NOMO-1 treated with dmso at 0.1 percent for 144 hours (cell line): Measurements from ENCODE around the gene DMKN.
"Not testable (repeated sequence)": the region's sequence is repeated elsewhere in the genome, so short reads cannot be mapped to it uniquely, and the experiment has no call there.

Source experiments
- DNase-seq: peaks from one replicate; lab custom pipeline; 2025; ENCODE audit not compliant: unreplicated experiment; lab: John Stamatoyannopoulos, UW

The DMKN gene

DNA sequence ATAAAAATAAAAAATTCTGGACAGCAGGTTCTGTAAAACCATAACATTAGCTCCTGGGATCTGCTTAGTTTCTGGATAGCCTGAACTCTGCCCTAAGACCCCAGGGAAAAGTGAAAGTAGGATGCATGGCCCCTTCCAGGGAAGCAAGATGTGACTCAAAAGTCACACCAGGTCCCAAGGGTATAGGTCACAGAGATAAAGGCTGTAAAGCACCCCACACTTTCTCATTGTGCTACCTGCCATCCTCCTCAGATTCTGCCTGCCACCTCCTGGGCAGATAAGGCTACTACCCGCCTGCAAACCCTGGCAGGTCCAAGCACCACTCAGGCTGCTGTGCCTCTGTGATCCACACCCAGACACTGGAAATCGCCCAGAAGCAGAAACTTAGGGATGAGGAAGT, 44.8 kb downstream of the DMKN start:
- peak; percentile 37 for DNase-seq

DNA sequence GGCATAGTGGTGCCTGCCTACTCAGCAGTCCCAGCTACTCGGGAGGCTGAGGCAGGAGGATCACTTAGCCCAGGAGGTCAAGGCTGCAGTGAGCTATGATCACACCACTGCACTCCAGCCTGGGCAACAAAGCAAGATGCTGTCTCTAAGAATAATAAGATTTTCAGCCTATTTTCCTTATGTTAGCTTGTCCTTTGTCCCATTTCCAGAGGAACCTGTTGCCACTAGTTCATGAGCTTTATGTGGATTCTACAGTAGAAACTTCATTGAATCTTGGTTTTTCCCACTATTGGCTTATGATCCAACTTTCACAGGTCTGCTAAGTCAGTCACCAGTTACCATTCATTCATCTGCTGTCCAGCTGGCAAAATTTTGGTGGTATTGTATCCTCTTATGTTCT, 47.2 kb downstream of the DMKN start:
- DNase-seq: no peak

DNA sequence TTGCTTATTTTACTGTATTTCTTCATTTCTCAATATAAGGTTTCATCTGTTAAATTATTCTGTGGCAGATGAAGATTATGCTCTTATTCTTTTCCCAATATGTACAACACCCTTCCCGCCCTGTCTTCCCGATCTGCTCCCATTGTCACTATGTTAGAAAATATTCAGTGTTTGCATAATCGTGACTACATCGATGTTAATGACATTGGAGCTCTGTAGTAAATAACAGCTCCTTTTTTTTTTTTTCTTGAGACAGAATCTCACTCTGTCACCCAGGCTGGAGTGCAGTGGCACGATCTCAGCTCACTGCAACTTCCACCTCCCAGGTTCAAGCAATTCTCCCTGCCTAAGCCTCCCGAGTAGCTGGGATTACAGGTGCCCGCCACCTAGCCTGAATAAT, 50.5 kb downstream of the DMKN start:
- not testable (repeated sequence) for DNase-seq

DNA sequence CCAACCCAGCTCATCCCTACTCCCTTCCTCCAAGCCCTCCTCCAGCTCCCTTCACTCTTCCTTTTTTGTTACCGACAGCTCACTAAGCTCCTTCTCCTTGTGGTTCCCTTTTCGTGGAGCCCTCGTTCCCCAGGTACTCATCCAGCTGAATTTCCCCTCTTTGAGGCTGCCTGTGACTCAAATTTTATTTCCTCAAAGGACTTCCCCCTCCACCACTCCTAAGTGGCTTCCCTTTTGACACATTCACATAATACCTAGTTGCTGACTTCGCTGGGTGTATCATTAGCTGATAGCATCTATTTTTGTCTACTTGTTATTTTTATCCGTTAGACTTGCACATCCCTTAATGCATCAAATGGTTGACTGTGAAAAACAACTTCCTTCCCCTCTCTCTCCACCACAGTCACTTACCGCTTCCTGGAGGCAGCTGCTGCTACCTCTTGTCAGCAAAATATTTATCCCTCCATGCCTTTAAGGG, 50.9 kb downstream of the DMKN start:
- peak; percentile 99 for DNase-seq

DNA sequence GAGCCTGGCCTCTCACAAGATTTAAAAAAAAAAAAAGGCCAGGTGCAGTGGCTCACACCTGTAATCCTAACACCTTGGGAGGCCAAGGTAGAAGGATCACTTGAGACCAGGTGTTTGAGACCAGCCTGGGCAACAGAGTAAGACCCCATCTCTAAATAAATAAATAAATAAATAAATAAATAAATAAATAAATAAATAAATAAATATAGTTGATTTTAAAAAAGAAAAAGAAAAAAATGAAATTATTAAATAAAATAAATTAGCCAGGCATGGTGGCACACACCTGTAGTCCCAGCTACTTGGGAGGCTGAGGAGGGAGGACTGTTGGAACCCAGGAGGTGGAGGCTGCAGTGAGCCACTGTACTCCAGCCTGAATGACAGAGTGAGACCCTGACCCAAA, 51.7 kb downstream of the DMKN start:
- DNase-seq: not testable (repeated sequence)

DNA sequence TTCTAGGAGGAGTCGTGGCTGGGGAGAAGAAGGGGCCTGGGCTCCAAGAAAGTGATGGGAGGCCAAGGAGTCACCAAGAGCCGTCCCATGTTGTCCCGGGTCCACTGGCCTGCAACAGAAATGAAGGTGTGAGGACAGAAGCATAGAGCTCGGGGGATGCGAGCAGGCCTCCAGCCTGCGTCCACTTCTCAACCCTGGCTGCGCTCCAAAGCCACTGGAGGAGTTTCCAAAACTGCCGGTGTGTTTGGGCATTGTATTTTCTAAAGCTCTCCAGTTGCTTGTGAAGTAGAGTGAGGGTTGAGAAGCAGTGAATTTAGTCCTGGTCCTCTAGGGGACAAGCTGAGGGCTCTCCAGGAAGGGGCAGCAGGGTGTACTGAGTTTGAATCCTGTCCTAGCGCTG, 52.4 kb downstream of the DMKN start:
- no peak for DNase-seq

GRCh38 chr19:35460608-35461007, 52.8 kb downstream of the DMKN start:
- DNase-seq: peak; percentile 31

- no peak for DNase-seq
Observed at GRCh38 chr19:35459414-35460082, 53.9 kb downstream of the DMKN start.

DNA sequence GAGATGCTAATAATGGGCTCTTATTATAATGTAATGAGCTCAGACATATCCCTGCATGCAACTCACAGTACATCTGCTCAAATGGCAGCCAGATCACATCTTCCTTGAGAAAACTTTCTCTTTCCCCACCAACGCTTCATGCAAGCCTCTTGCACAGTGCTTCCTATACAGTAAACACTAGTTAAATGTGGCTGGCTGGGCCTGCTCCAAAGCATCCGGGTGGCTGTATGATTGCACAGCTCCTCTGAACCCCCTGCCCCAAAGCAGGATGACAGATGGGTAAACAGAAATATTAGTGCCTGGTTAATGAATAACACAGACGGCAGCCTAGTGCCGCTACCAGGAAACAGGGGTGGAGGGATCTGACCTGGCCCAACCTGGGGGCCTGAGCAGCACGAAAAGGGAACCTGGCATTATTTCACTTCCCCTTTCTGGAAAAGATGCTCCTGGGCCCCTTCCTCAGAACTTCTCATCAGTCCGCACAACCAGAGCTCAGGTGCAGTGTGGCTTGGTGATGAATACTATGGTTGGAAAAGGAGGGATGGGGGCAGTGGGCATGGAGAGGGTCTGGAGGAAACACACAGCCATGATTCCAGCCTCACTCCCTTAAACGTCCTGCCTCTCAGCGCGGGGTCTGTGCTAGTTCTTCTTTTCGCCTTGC, 54.6 kb downstream of the DMKN start:
- peak; percentile 62 for DNase-seq

- no peak for DNase-seq
Observed at GRCh38 chr19:35458192-35458591, 55.3 kb downstream of the DMKN start.

DNA sequence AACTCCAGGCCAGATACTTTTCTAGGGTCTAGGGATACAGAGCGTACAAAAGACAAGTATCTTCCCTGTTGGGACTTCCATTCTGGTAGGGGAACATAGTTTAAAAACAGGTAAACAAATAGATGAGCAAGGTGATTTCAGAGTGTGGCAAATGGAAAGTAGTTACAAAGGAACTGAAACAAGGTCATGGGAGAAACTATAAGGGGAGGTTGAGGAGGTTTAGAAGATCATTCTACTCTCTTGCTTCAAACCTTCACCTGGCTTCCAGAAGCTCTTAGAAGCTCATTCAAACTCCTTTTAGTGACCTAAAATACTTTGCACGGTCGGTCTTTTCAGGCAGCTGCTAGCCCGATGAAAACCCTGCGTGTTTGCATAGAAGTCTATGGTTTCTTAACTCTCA, 56.3 kb downstream of the DMKN start:
- no peak for DNase-seq

DNA sequence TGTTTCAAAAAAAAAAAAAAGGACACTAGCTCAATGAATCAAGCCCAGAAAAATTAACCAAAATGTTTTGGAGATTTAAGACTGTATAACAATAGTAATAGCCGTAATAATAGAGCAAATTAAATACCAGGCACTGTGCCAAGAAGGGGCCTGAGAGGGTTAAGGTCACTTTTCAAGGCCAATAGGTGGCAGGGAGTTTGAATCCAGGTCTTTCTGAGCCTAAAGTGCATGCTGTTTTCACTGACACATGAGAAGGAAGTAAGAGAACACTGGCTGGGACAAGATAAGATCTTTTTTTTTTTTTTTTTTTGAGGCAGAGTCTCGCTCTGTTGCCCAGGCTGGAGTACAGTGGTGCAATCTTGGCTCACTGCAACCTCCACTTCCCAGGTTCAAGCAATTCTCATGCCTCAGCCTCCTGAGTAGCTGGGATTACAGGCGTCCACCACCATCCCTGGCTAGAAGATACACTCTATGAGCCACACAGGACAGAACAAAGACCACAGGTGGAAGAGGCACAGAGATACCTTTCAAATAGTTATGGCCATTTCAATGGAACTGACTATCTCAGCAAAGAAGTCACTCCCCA, 57.7 kb downstream of the DMKN start:
- no peak for DNase-seq

- DNase-seq: no peak
Observed at GRCh38 chr19:35454663-35455062, 58.8 kb downstream of the DMKN start.

- no peak for DNase-seq
Observed at GRCh38 chr19:35451338-35452096, 61.9 kb downstream of the DMKN start.

- no peak for DNase-seq
Observed at GRCh38 chr19:35449359-35450043, 63.9 kb downstream of the DMKN start.

GRCh38 chr19:35447606-35448469, 65.6 kb downstream of the DMKN start, which contains the start of gene FFAR2:
Gene FFAR2, plus strand, starts transcription at chr19:35448257. Its CDS starts 1,458 bp downstream, at chr19:35449715.
- peak; percentile 10 for DNase-seq
